Keratinocyte (primary cell): Measurements from ENCODE around the gene PRR33. TPM values are rescaled to one million over a fixed set of nuclear protein-coding genes. Genes with fewer than 3 reads are reported as not detected.

ENCODE experiments used
- DNase-seq: peaks from one replicate; pipeline ENCODE4 v3.0.0-alpha.2; 2011; ENCODE audit warnings: low read depth, missing footprints, low spot score
- FAIRE-seq: peaks from 2 replicates; lab custom pipeline; 2011; peaks lifted over from hg19 to GRCh38; lab: Jason Lieb, UNC
- H2AFZ ChIP-seq: 2 replicates; pipeline ENCODE4 v1.6.0; 2012; ENCODE audit warnings: low read length, control low read depth, inconsistent platforms; ENCODE audit not compliant: control insufficient read depth
- H3K27ac ChIP-seq: 2 replicates; pipeline ENCODE4 v1.5.1; 2011; ENCODE audit warnings: low read length; ENCODE audit not compliant: control insufficient read depth, insufficient read depth
- H3K27me3 ChIP-seq: 3 replicates; pipeline ENCODE4 v1.6.0; 2011; ENCODE audit warnings: low read length; ENCODE audit not compliant: control insufficient read depth, insufficient read depth; ENCODE audit errors: extremely low read depth
- H3K36me3 ChIP-seq, 2 experiments: 2 replicates in 1 of 2; 3 replicates in 1 of 2; pipeline ENCODE4 v1.5.1; 2011; ENCODE audit warnings: low read length in 2 of 2, mild to moderate bottlenecking in 1 of 2; ENCODE audit not compliant: control insufficient read depth in 2 of 2, insufficient read depth in 2 of 2; ENCODE audit errors: extremely low read depth in 1 of 2
- H3K4me1 ChIP-seq: 3 replicates; pipeline ENCODE4 v1.5.1; 2011; ENCODE audit warnings: low read length; ENCODE audit not compliant: control insufficient read depth, insufficient read depth; ENCODE audit errors: extremely low read depth
- H3K4me2 ChIP-seq: 3 replicates; pipeline ENCODE4 v1.6.0; 2011; ENCODE audit warnings: low read depth, low read length; ENCODE audit not compliant: control insufficient read depth, insufficient read depth; ENCODE audit errors: extremely low read depth
- H3K4me3 ChIP-seq, 3 experiments: fragments of 200-600 bp in 1 of 3; sonication (generic) in 1 of 3; 2 replicates in 2 of 3; 3 replicates in 1 of 3; pipeline ENCODE4 v1.5.1; 2011 to 2016; ENCODE audit warnings: low read length in 3 of 3, mild to moderate bottlenecking in 3 of 3, control low read depth in 2 of 3, inconsistent platforms in 1 of 3, low read depth in 1 of 3, mixed read lengths in 1 of 3, mixed run types in 1 of 3, moderate library complexity in 1 of 3; ENCODE audit not compliant: control insufficient read depth in 2 of 3, insufficient read depth in 2 of 3; ENCODE audit errors: extremely low read depth in 1 of 3
- H3K79me2 ChIP-seq: 2 replicates; pipeline ENCODE4 v1.6.0; 2012; ENCODE audit warnings: low read length; ENCODE audit not compliant: control insufficient read depth, insufficient read depth
- H3K9ac ChIP-seq: 3 replicates; pipeline ENCODE4 v1.6.0; 2011; ENCODE audit warnings: low read length; ENCODE audit not compliant: control insufficient read depth, insufficient read depth; ENCODE audit errors: extremely low read depth
- H3K9me1 ChIP-seq: 3 replicates; pipeline ENCODE4 v1.6.0; 2011; ENCODE audit warnings: low read length; ENCODE audit not compliant: control insufficient read depth, insufficient read depth; ENCODE audit errors: extremely low read depth
- H3K9me3 ChIP-seq: 2 replicates; pipeline ENCODE4 v1.5.1; 2012; ENCODE audit warnings: low read depth, low read length; ENCODE audit not compliant: control insufficient read depth
- H4K20me1 ChIP-seq: 3 replicates; pipeline ENCODE4 v1.6.0; 2011; ENCODE audit warnings: low read length; ENCODE audit not compliant: control insufficient read depth, insufficient read depth; ENCODE audit errors: extremely low read depth
- EZH2 ChIP-seq: IDR thresholded peaks from one replicate; pipeline ENCODE4 v1.6.1; 2012; ENCODE audit warnings: inconsistent platforms, mild to moderate bottlenecking, low read length, moderate library complexity
- dilution Hi-C: fragments of 300-500 bp; cut with MboI; formaldehyde crosslinking; loops from one replicate; pipeline ENCODE4 v1.7.0; 2020; ENCODE audit warnings: low sequenced_read_pairs; ENCODE audit not compliant: extremely low pct_ligation_motif_present
- polyA plus RNA-seq, 5 experiments: library from polyadenylated mRNA; depleted of rRNA in 3 of 5; stranded (reverse) in 3 of 5; stranded (forward) in 1 of 5; unstranded in 1 of 5; fragments of >200 nt; gene quantifications; 1 replicate in 1 of 5; 2 replicates in 3 of 5; 3 replicates in 1 of 5; pipeline versions ENCODE4 v1.2.1 to v1.2.3, GENCODE V29; 2011 to 2012; ENCODE audit warnings: missing spikeins in 2 of 5, low read depth in 1 of 5, low replicate concordance in 1 of 5
- TF ChIP-seq, protein P1 (sequence below), 3 experiments: IDR thresholded peaks in 1 of 3; conservative IDR thresholded peaks in 1 of 3; optimal IDR thresholded peaks in 1 of 3; 2 replicates in 2 of 3; 3 replicates in 1 of 3; pipeline versions ENCODE3 to v1.5.1; 2011; ENCODE audit warnings: low read length in 3 of 3, mild to moderate bottlenecking in 3 of 3, moderate library complexity in 2 of 3, control low read depth in 1 of 3, inconsistent platforms in 1 of 3; ENCODE audit not compliant: insufficient read depth in 2 of 3; ENCODE audit errors: extremely low read depth in 1 of 3

Gene PRR33
- polyA plus RNA-seq, 1 donor (not counting 4 experiments of a cell fraction or from before 2014, with no cell fraction given): not detected

DNA sequence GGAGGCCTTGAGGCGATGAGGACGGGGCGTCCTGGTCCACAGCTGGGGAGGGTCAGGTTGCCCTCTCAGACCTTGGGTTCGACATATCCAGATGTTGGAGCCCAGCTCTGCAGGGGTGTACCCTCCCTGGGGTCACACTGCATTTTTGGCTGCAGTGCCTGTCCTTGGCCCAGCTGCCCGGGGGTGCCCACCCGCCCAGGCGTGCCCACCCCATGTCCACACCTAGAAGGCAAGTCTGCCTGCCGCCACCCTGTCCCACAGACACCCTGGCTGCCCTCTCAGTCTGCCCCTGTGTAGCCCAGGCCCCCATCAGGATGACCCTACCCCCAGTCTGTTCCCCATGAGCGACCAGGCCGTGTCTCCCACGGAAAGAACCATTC, 35.8 kb downstream of the PRR33 start:
- no peak overlapping the region for H3K4me2 ChIP-seq
- H3K9me1 ChIP-seq: no peaks in the 10 kb centered on the region
- H3K4me3 ChIP-seq: no peak overlapping the region
- no peaks in the 10 kb centered on the region for H4K20me1 ChIP-seq
- no peaks in the 10 kb centered on the region for H3K36me3 ChIP-seq
- FAIRE-seq (no peak), DNase-seq (no peak)
- no peaks in the 10 kb centered on the region for H3K4me1 ChIP-seq
- dilution Hi-C loops: no loop called here
- H3K9ac ChIP-seq: no peak overlapping the region
- H2AFZ ChIP-seq: no peak overlapping the region
- TF ChIP-seq, protein P1, sequence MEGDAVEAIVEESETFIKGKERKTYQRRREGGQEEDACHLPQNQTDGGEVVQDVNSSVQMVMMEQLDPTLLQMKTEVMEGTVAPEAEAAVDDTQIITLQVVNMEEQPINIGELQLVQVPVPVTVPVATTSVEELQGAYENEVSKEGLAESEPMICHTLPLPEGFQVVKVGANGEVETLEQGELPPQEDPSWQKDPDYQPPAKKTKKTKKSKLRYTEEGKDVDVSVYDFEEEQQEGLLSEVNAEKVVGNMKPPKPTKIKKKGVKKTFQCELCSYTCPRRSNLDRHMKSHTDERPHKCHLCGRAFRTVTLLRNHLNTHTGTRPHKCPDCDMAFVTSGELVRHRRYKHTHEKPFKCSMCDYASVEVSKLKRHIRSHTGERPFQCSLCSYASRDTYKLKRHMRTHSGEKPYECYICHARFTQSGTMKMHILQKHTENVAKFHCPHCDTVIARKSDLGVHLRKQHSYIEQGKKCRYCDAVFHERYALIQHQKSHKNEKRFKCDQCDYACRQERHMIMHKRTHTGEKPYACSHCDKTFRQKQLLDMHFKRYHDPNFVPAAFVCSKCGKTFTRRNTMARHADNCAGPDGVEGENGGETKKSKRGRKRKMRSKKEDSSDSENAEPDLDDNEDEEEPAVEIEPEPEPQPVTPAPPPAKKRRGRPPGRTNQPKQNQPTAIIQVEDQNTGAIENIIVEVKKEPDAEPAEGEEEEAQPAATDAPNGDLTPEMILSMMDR (optimal IDR thresholded peaks at IDR 0.05 in 1 of 3, IDR thresholded peaks at IDR 0.05 in 1 of 3, conservative IDR thresholded peaks at IDR 0.05 in 1 of 3; ENCODE audit: extremely low read depth in 1 of 3, insufficient read depth in 2 of 3, low read length in 3 of 3): no peak
- TF ChIP-seq EZH2: no peak
- no peak overlapping the region for H3K27ac ChIP-seq
- no peaks in the 10 kb centered on the region for H3K79me2 ChIP-seq
- no peaks in the 10 kb centered on the region for H3K9me3 ChIP-seq
- peaks cover 5% of the 10 kb centered on the region for H3K27me3 ChIP-seq

DNA sequence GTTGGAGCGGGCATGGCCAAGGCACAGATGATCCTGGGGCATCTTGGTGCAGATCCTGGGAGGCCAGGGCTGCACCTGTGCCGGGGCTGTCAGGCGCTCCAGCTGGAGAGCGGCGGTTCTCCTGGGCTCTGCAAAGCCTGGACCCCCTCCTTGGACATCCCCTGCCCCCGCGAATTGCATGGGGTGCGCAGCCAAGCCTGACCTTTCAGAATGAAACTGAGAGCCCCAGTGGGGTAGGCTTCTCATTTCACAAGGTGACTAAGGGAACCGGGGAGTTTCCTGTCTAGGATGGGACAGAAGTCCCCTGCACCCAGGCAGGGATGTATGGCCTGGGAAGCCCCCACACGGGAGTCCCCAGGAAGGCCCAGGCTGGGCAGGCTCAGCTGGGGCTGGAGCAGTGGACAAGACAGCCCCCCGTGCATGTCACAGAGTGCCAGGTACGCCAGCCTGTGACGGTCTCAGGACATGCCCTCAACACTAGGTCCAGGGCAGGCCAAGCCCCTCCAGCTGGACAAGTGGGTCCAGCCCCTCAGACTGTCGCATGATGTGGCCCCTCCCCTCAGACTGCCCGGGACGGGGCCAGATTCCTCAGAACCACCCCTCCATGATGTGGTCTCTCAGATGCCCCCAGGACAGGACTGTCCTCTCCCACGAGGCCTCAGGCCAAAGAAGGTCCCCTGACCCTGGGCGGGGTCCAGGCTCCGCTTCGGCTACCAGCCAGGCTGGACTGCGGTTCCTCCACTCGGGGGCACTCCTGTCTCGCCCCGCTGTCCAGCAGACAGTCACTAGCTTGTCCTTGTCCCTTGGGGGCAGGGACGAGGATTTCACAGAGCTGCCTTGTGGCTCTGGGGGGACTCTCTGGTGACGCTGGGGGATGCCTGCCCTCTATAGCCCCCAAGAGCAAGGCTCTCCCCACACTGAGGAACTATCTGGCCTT, 36.5 kb downstream of the PRR33 start:
- Histone ChIP-seq H3K36me3 (no peaks in the 10 kb centered on the region), H3K79me2 (no peaks in the 10 kb centered on the region), H3K4me1 (no peaks in the 10 kb centered on the region), H3K27me3 (peaks cover 5% of the 10 kb centered on the region), H3K27ac (no peak overlapping the region), H3K4me2 (no peak overlapping the region), H4K20me1 (no peaks in the 10 kb centered on the region), H3K9ac (no peak overlapping the region), H2AFZ (no peak overlapping the region), H3K9me1 (no peaks in the 10 kb centered on the region), H3K9me3 (no peaks in the 10 kb centered on the region), H3K4me3 (no peak overlapping the region)
- TF ChIP-seq EZH2: no peak
- TF ChIP-seq, protein P1 (optimal IDR thresholded peaks at IDR 0.05 in 1 of 3, IDR thresholded peaks at IDR 0.05 in 1 of 3, conservative IDR thresholded peaks at IDR 0.05 in 1 of 3; ENCODE audit: extremely low read depth in 1 of 3, insufficient read depth in 2 of 3, low read length in 3 of 3): no peak
- dilution Hi-C loops: no loop called here
- no peak for DNase-seq
- no peak for FAIRE-seq
